ENCODE data around the gene ZNF362.

ZNF362 gene

GRCh38 chr1:33269621-33270020 is 13.3 kb downstream of the ZNF362 start:
- DNase-seq = no peak

- DNase-seq = no peak
These were observed 14.1 kb downstream of the ZNF362 start for GRCh38 chr1:33270379-33270778.

- no peak for DNase-seq
These were observed 14.6 kb downstream of the ZNF362 start for GRCh38 chr1:33270808-33271465.

GRCh38 chr1:33271666-33272505 is 15.6 kb downstream of the ZNF362 start:
- no peak for DNase-seq

- no peak for DNase-seq
These were observed 16.2 kb downstream of the ZNF362 start for GRCh38 chr1:33272509-33272908.

GRCh38 chr1:33272930-33273329 is 16.6 kb downstream of the ZNF362 start:
- no peak for DNase-seq

- DNase-seq = no peak
These were observed 17.1 kb downstream of the ZNF362 start for GRCh38 chr1:33273406-33273805.

- no peak for DNase-seq
These were observed 17.7 kb downstream of the ZNF362 start for GRCh38 chr1:33273961-33274371.

GRCh38 chr1:33274446-33274845 is 18.2 kb downstream of the ZNF362 start:
- no peak for DNase-seq

- DNase-seq = no peak
These were observed 18.9 kb downstream of the ZNF362 start for GRCh38 chr1:33275195-33275594.

- DNase-seq = no peak
These were observed 19.6 kb downstream of the ZNF362 start for GRCh38 chr1:33275706-33276572.

- DNase-seq = no peak
These were observed 20.4 kb downstream of the ZNF362 start for GRCh38 chr1:33276573-33277298.

GRCh38 chr1:33277488-33278084 is 21.3 kb downstream of the ZNF362 start:
- no peak for DNase-seq

GRCh38 chr1:33280091-33280661 is 23.9 kb downstream of the ZNF362 start:
- DNase-seq = no peak

GRCh38 chr1:33281554-33282303 is 25.4 kb downstream of the ZNF362 start:
- DNase-seq = no peak

GRCh38 chr1:33282791-33283190 is 26.5 kb downstream of the ZNF362 start:
- no peak for DNase-seq

GRCh38 chr1:33284049-33284448 is 27.8 kb downstream of the ZNF362 start:
- no peak for DNase-seq

- DNase-seq = no peak
These were observed 30.3 kb downstream of the ZNF362 start for GRCh38 chr1:33286451-33287185.

GRCh38 chr1:33287317-33287716 is 31.0 kb downstream of the ZNF362 start:
- no peak for DNase-seq

Data from NCI-H1930 (cell line).